Endothelial cell (in vitro differentiated cells): ENCODE results near the gene IL18R1. TPM values are rescaled to one million over a fixed set of nuclear protein-coding genes. Genes with fewer than 3 reads are reported as not detected.

Experiments used
- DNase-seq: peaks from one replicate; pipeline ENCODE4 v3.0.0; 2021; ENCODE audit warnings: low spot score
- H3K27ac Mint-ChIP-seq: one replicate; pipeline ENCODE4 v1.8.0; 2021; ENCODE audit warnings: mixed read lengths, inconsistent platforms; ENCODE audit not compliant: unreplicated experiment
- H3K27me3 Mint-ChIP-seq: one replicate; pipeline ENCODE4 v1.8.0; 2021; ENCODE audit warnings: mild to moderate bottlenecking, moderate library complexity, mixed read lengths, inconsistent platforms; ENCODE audit not compliant: unreplicated experiment
- H3K36me3 Mint-ChIP-seq: one replicate; pipeline ENCODE4 v1.8.0; 2021; ENCODE audit warnings: mild to moderate bottlenecking, low read depth, mixed read lengths, inconsistent platforms; ENCODE audit not compliant: unreplicated experiment
- H3K4me1 Mint-ChIP-seq: one replicate; pipeline ENCODE4 v1.8.0; 2021; ENCODE audit warnings: mild to moderate bottlenecking, mixed read lengths, inconsistent platforms; ENCODE audit not compliant: unreplicated experiment
- H3K4me3 Mint-ChIP-seq: one replicate; pipeline ENCODE4 v1.8.0; 2021; ENCODE audit warnings: mild to moderate bottlenecking, mixed read lengths, inconsistent platforms; ENCODE audit not compliant: unreplicated experiment
- H3K9me3 Mint-ChIP-seq: one replicate; pipeline ENCODE4 v1.8.0; 2021; ENCODE audit warnings: mixed read lengths, inconsistent platforms; ENCODE audit not compliant: unreplicated experiment
- CTCF ChIP-seq: fragments of 200-600 bp; sonication (generic); IDR thresholded peaks from one replicate; pipeline ENCODE4 v1.5.0; 2021; ENCODE audit warnings: antibody characterized with exemption; ENCODE audit not compliant: unreplicated experiment
- total RNA-seq: library from RNA; stranded (reverse); fragmentation: NEBNext Ultra II Directional; extraction: Animal tissue kit (Norgen Biotek cat#: 25700); gene quantifications from one replicate; pipeline ENCODE4 v1.2.1, GENCODE V29; 2021; ENCODE audit not compliant: unreplicated experiment

IL18R1 gene
- total RNA-seq, 1 donor from 2014 or later, result 0.51 TPM

GRCh38 chr2:102376052-102376591 lies 20.5 kb downstream of the IL18R1 start:
- Mint-ChIP-seq H3K27me3 (no peaks in the 10 kb centered on the region), H3K4me1 (no peaks in the 10 kb centered on the region), H3K36me3 (no peaks in the 10 kb centered on the region), H3K27ac (no peak overlapping the region), H3K9me3 (peaks cover 5% of the 10 kb centered on the region), H3K4me3 (no peak overlapping the region)
- no peak for TF ChIP-seq CTCF
- DNase-seq, result no peak

- Mint-ChIP-seq H3K27me3 (peaks cover 2% of the 10 kb centered on the region), H3K27ac (no peak overlapping the region), H3K4me1 (no peaks in the 10 kb centered on the region), H3K9me3 (peaks cover 5% of the 10 kb centered on the region), H3K36me3 (peaks cover 3% of the 10 kb centered on the region), H3K4me3 (no peak overlapping the region)
- no peak for DNase-seq
- no peak for TF ChIP-seq CTCF
Observed at GRCh38 chr2:102383722-102384121, 28.1 kb downstream of the IL18R1 start.

GRCh38 chr2:102385522-102385921 lies 29.9 kb downstream of the IL18R1 start:
- Mint-ChIP-seq H3K4me1 (no peaks in the 10 kb centered on the region), H3K27ac (no peak overlapping the region), H3K9me3 (peaks cover 5% of the 10 kb centered on the region), H3K27me3 (peaks cover 2% of the 10 kb centered on the region), H3K36me3 (peaks cover 3% of the 10 kb centered on the region), H3K4me3 (no peak overlapping the region)
- no peak for TF ChIP-seq CTCF
- no peak for DNase-seq

GRCh38 chr2:102386004-102386403 lies 30.4 kb downstream of the IL18R1 start:
- TF ChIP-seq CTCF, result no peak
- no peak for DNase-seq
- H3K27ac Mint-ChIP-seq, result no peak overlapping the region
- H3K27me3 Mint-ChIP-seq, result peaks cover 2% of the 10 kb centered on the region
- no peaks in the 10 kb centered on the region for H3K4me1 Mint-ChIP-seq
- no peak overlapping the region for H3K4me3 Mint-ChIP-seq
- peaks cover 5% of the 10 kb centered on the region for H3K9me3 Mint-ChIP-seq
- H3K36me3 Mint-ChIP-seq, result peaks cover 3% of the 10 kb centered on the region

- Mint-ChIP-seq H3K27me3 (peaks cover 2% of the 10 kb centered on the region), H3K27ac (no peak overlapping the region), H3K36me3 (peaks cover 3% of the 10 kb centered on the region), H3K4me1 (no peaks in the 10 kb centered on the region), H3K4me3 (no peak overlapping the region), H3K9me3 (peaks cover 5% of the 10 kb centered on the region)
- no peak for DNase-seq
- TF ChIP-seq CTCF, result no peak
Observed at GRCh38 chr2:102386867-102387541, 31.4 kb downstream of the IL18R1 start.
